Adrenal gland (tissue), 12 donors: ENCODE results near the gene TTN. TPM values are rescaled to one million over a fixed set of nuclear protein-coding genes. Genes with fewer than 3 reads are reported as not detected.

Experiments used
- DNase-seq, 7 donors: peaks; one replicate each; pipeline ENCODE4 v3.0.0-alpha.2; 2019 to 2020
- H3K27ac ChIP-seq, 5 donors: fragments of 200-600 bp; sonication (generic) in 4 of 5; 1 replicate in 3 of 5; 2 replicates in 2 of 5; pipeline versions ENCODE4 v1.5.1 to v1.8.0; 2016 to 2020; ENCODE audit warnings: mild to moderate bottlenecking in 1 of 5
- H3K27me3 ChIP-seq: fragments of 200-600 bp; 2 replicates; pipeline ENCODE4 v1.8.0; 2021
- H3K36me3 ChIP-seq, 2 donors: fragments of 200-600 bp; replicated peaks in 1 of 2; 1 replicate in 1 of 2; 2 replicates in 1 of 2; pipeline versions ENCODE4 v1.5.1 to v1.8.0; 2018 to 2022
- H3K4me1 ChIP-seq, 2 donors: fragments of 200-600 bp; replicated peaks in 1 of 2; 1 replicate in 1 of 2; 2 replicates in 1 of 2; pipeline versions ENCODE4 v1.5.1 to v1.8.0; 2018 to 2021
- H3K4me3 ChIP-seq, 4 donors: fragments of 200-600 bp; sonication (generic) in 3 of 4; one replicate each; pipeline ENCODE4 v1.5.1; 2016 to 2018
- H3K9me3 ChIP-seq, 3 donors: fragments of 200-600 bp; sonication (generic) in 1 of 3; replicated peaks in 1 of 3; 1 replicate in 2 of 3; 2 replicates in 1 of 3; pipeline versions ENCODE4 v1.5.1 to v1.8.0; 2016 to 2021
- CTCF ChIP-seq, 6 experiments: fragments of 450-650 bp in 4 of 6; fragments of 200-600 bp in 2 of 6; sonication (generic) in 1 of 6; IDR thresholded peaks; 1 replicate in 5 of 6; 2 replicates in 1 of 6; pipeline versions ENCODE4 v1.5.1 to v1.8.0; 2016 to 2021; ENCODE audit warnings: antibody characterized with exemption in 6 of 6, mild to moderate bottlenecking in 2 of 6, moderate library complexity in 1 of 6
- POLR2A ChIP-seq, 2 donors: fragments of 450-650 bp; IDR thresholded peaks; one replicate each; pipeline ENCODE4 v1.6.1; 2017; ENCODE audit warnings: antibody characterized with exemption in 2 of 2, mild to moderate bottlenecking in 2 of 2, moderate library complexity in 1 of 2
- WGBS, 4 donors: extraction: QIAGEN DNeasy Blood & Tissue Kit in 2 of 4; methylation state at CpG; one replicate each; pipeline versions ENCODE4 v1.1.5 to v1.1.7; 2013 to 2017; 5-methylcytosine and 5-hydroxymethylcytosine counted together
- intact Hi-C, 2 donors: fragments of 100-400 bp; cut with DNase I; formaldehyde crosslinking; loops; one replicate each; pipeline versions ENCODE4 v1.14.1 to v1.15.0; 2022 to 2023
- polyA plus RNA-seq, 3 donors: library from polyadenylated mRNA; stranded (reverse); fragments of 200-250 nt in 2 of 3; fragments of 350-450 nt in 1 of 3; fragmentation: Illumina TruSeq in 1 of 3; extraction: RNeasy Lipid Tissue Mini Kit (QIAGEN cat#74804) in 1 of 3; gene quantifications; one replicate each; pipeline ENCODE4 v1.2.3, GENCODE V29; 2013 to 2014
- total RNA-seq, 9 donors: library from RNA; depleted of rRNA in 4 of 9; stranded (reverse); fragments of >200 nt in 4 of 9; fragments of 120-200 nt in 1 of 9; fragmentation: NEBNext Ultra II Directional in 1 of 9; extraction: Animal tissue kit (Norgen Biotek cat#: 25700) in 1 of 9; gene quantifications; one replicate each; pipeline versions ENCODE4 v1.1.0 to v1.2.4, GENCODE V29; 2013 to 2023
- donor health status: healthy with polysubstance abuse.
- donor health status: Bipolar disorder and iron deficiency.
- donor health status: DM: yes; HTN: yes; CAD: no.
- donor health status: DM: no; HTN: no; CAD: no.
- donor health status: DM: no; HTN: no; CAD: no.
- donor health status: DM: yes; HTN: yes; CAD: no.

The TTN gene
- total and polyA plus RNA-seq, 12 donors, result 0.05 to 45.2 (median 2.7) TPM

GRCh38 chr2:178845566-178846457 lies 38.6 kb upstream of the TTN start:
- no peak for DNase-seq
- 70 to 77% (median 72%) methylated on average over 2 of the region's 2 CpGs for WGBS, 4 donors
- H3K9me3 ChIP-seq, result no peaks in the 10 kb centered on the region
- no peak overlapping the region for H3K4me3 ChIP-seq
- H3K36me3 ChIP-seq, result no peaks in the 10 kb centered on the region
- TF ChIP-seq POLR2A (IDR thresholded peaks at IDR 0.05) (no peak), CTCF (IDR thresholded peaks at IDR 0.05) (no peak)
- intact Hi-C loops, result no loop called here
- no peaks in the 10 kb centered on the region for H3K4me1 ChIP-seq
- no peaks in the 10 kb centered on the region for H3K27me3 ChIP-seq
- no peak overlapping the region for H3K27ac ChIP-seq

- H3K4me3 ChIP-seq, result no peak overlapping the region
- H3K27ac ChIP-seq, result no peak overlapping the region
- no peak for DNase-seq
- intact Hi-C loops, result no loop called here
- TF ChIP-seq CTCF (IDR thresholded peaks at IDR 0.05) (no peak), POLR2A (IDR thresholded peaks at IDR 0.05) (no peak)
- 70 to 78% (median 72%) methylated on average over 2 of the region's 2 CpGs for WGBS, 4 donors
- no peaks in the 10 kb centered on the region for H3K27me3 ChIP-seq
- H3K4me1 ChIP-seq, result no peaks in the 10 kb centered on the region
- H3K9me3 ChIP-seq, result no peaks in the 10 kb centered on the region
- no peaks in the 10 kb centered on the region for H3K36me3 ChIP-seq
These were observed 37.5 kb upstream of the TTN start for GRCh38 chr2:178844701-178845100.

GRCh38 chr2:178844269-178844668 lies 37.0 kb upstream of the TTN start:
- Histone ChIP-seq H3K27ac (no peak overlapping the region), H3K9me3 (no peaks in the 10 kb centered on the region)

GRCh38 chr2:178843697-178844096 lies 36.5 kb upstream of the TTN start:
- H3K4me1 ChIP-seq, result no peaks in the 10 kb centered on the region
- H3K9me3 ChIP-seq, result no peaks in the 10 kb centered on the region
- H3K27ac ChIP-seq, result no peak overlapping the region
- no peaks in the 10 kb centered on the region for H3K27me3 ChIP-seq
- WGBS, 4 donors, result 83 to 91% (median 86%) methylated on average over 1 of the region's 1 CpG
- no peak for TF ChIP-seq CTCF (IDR thresholded peaks at IDR 0.05)
- no peak for TF ChIP-seq POLR2A (IDR thresholded peaks at IDR 0.05)
- intact Hi-C loops, result no loop called here
- no peak overlapping the region for H3K4me3 ChIP-seq
- DNase-seq, result no peak
- no peaks in the 10 kb centered on the region for H3K36me3 ChIP-seq

More at GRCh38 chr2:178844269-178844668, 37.0 kb upstream of the TTN start:
- intact Hi-C loops, result no loop called here
- H3K4me1 ChIP-seq, result no peaks in the 10 kb centered on the region
- H3K27me3 ChIP-seq, result no peaks in the 10 kb centered on the region
- no peaks in the 10 kb centered on the region for H3K36me3 ChIP-seq
- DNase-seq, result no peak
- no peak overlapping the region for H3K4me3 ChIP-seq
- TF ChIP-seq CTCF (IDR thresholded peaks at IDR 0.05) (no peak), POLR2A (IDR thresholded peaks at IDR 0.05) (no peak)
- WGBS, 4 donors, result 82 to 91% (median 87%) methylated on average over 4 of the region's 4 CpGs
